Esophagus muscularis mucosa (tissue), 4 donors: ENCODE results near the gene COL5A2. TPM values are rescaled to one million over a fixed set of nuclear protein-coding genes. Genes with fewer than 3 reads are reported as not detected.

Source experiments
- DNase-seq: peaks from one replicate; pipeline ENCODE4 v3.0.0-alpha.2; 2017; ENCODE audit errors: extremely low spot score
- H3K27ac ChIP-seq, 4 donors: fragments of 200-600 bp; sonication (generic); replicated peaks in 1 of 4; 1 replicate in 3 of 4; 2 replicates in 1 of 4; pipeline ENCODE4 v1.5.1; 2016 to 2019; ENCODE audit warnings: mild to moderate bottlenecking in 1 of 4
- H3K27me3 ChIP-seq, 4 donors: fragments of 200-600 bp; sonication (generic); one replicate each; pipeline versions ENCODE4 v1.5.1 to v1.6.0; 2016 to 2019
- H3K36me3 ChIP-seq, 4 donors: fragments of 200-600 bp; sonication (generic); one replicate each; pipeline ENCODE4 v1.5.1; 2016 to 2019
- H3K4me1 ChIP-seq, 4 donors: fragments of 200-600 bp; sonication (generic); one replicate each; pipeline ENCODE4 v1.5.1; 2016 to 2019
- H3K4me3 ChIP-seq, 4 donors: fragments of 200-600 bp; sonication (generic); 1 replicate in 2 of 4; 2 replicates in 2 of 4; pipeline ENCODE4 v1.5.1; 2016 to 2019; ENCODE audit warnings: mild to moderate bottlenecking in 4 of 4, moderate library complexity in 1 of 4
- H3K9me3 ChIP-seq, 4 donors: fragments of 200-600 bp; sonication (generic); 1 replicate in 3 of 4; 2 replicates in 1 of 4; pipeline ENCODE4 v1.5.1; 2016 to 2019
- CTCF ChIP-seq, 3 experiments: fragments of 200-600 bp in 2 of 3; fragments of 450-650 bp in 1 of 3; sonication (generic) in 2 of 3; IDR thresholded peaks; one replicate each; pipeline ENCODE4 v1.5.1; 2017 to 2019; ENCODE audit warnings: antibody characterized with exemption in 3 of 3, mild to moderate bottlenecking in 2 of 3, moderate library complexity in 1 of 3
- EP300 ChIP-seq: sonication (generic); formaldehyde crosslinking; IDR thresholded peaks from one replicate; pipeline ENCODE4 v1.6.1; 2017; ENCODE audit warnings: antibody characterized with exemption
- POLR2A ChIP-seq: fragments of 450-650 bp; IDR thresholded peaks from one replicate; pipeline ENCODE4 v1.6.1; 2017; ENCODE audit warnings: antibody characterized with exemption, moderate library complexity, mild to moderate bottlenecking, low read depth
- POLR2AphosphoS5 ChIP-seq, 2 donors: sonication (generic); formaldehyde crosslinking; IDR thresholded peaks; one replicate each; pipeline ENCODE4 v1.6.1; 2017; ENCODE audit warnings: antibody characterized with exemption in 2 of 2
- WGBS: methylation state at CpG from one replicate; pipeline ENCODE4 v1.1.5; 2018; 5-methylcytosine and 5-hydroxymethylcytosine counted together
- intact Hi-C: fragments of 100-400 bp; cut with DNase I; formaldehyde crosslinking; loops from one replicate; pipeline ENCODE4 v1.15.1; 2023
- total RNA-seq, 4 donors: library from RNA; depleted of rRNA; stranded (reverse); fragments of >200 nt; gene quantifications; one replicate each; pipeline versions ENCODE4 v1.1.0 to v1.2.1, GENCODE V29; 2016

COL5A2 gene
- total RNA-seq, 4 donors from 2014 or later: 49.9 to 68.5 (median 59.0) TPM

- H3K27me3 ChIP-seq: no peaks in the 10 kb centered on the region
- intact Hi-C loops: no loop called here
- no peak overlapping the region for H3K27ac ChIP-seq
- 62% methylated on average over 2 of the region's 2 CpGs for WGBS
- no peak overlapping the region for H3K4me3 ChIP-seq
- H3K36me3 ChIP-seq: no peaks in the 10 kb centered on the region
- peaks cover 0 to 4% (median 0%) of the 10 kb centered on the region in 4 donors for H3K4me1 ChIP-seq
- H3K9me3 ChIP-seq: no peaks in the 10 kb centered on the region
- TF ChIP-seq CTCF (IDR thresholded peaks at IDR 0.05): no peak
- no peak for TF ChIP-seq POLR2AphosphoS5 (IDR thresholded peaks at IDR 0.05)
- TF ChIP-seq EP300: no peak
- TF ChIP-seq POLR2A: no peak
- no peak for DNase-seq
These were observed 49.6 kb downstream of the COL5A2 start for GRCh38 chr2:189129971-189130370.

- Histone ChIP-seq H3K9me3 (no peaks in the 10 kb centered on the region), H3K4me1 (peaks cover 0 to 4% (median 0%) of the 10 kb centered on the region in 4 donors), H3K36me3 (no peaks in the 10 kb centered on the region), H3K27ac (no peak overlapping the region), H3K4me3 (no peak overlapping the region), H3K27me3 (no peaks in the 10 kb centered on the region)
- intact Hi-C loops: no loop called here
- no peak for DNase-seq
- WGBS: 76% methylated on average over 4 of the region's 4 CpGs
- TF ChIP-seq POLR2AphosphoS5 (IDR thresholded peaks at IDR 0.05): no peak
- TF ChIP-seq POLR2A: no peak
- TF ChIP-seq EP300: no peak
- no peak for TF ChIP-seq CTCF (IDR thresholded peaks at IDR 0.05)
These were observed 50.6 kb downstream of the COL5A2 start for GRCh38 chr2:189128970-189129369.

- Histone ChIP-seq H3K9me3 (no peaks in the 10 kb centered on the region), H3K36me3 (no peaks in the 10 kb centered on the region), H3K4me1 (peaks cover 0 to 4% (median 0%) of the 10 kb centered on the region in 4 donors), H3K27ac (no peak overlapping the region), H3K27me3 (no peaks in the 10 kb centered on the region), H3K4me3 (no peak overlapping the region)
- WGBS: 52% methylated on average over 1 of the region's 1 CpG
- intact Hi-C loops: no loop called here
- no peak for DNase-seq
- no peak for TF ChIP-seq POLR2AphosphoS5 (IDR thresholded peaks at IDR 0.05)
These were observed 51.8 kb downstream of the COL5A2 start for GRCh38 chr2:189127756-189128155.

- intact Hi-C loops: no loop called here
- H3K9me3 ChIP-seq: no peaks in the 10 kb centered on the region
- no peak overlapping the region for H3K27ac ChIP-seq
- TF ChIP-seq POLR2A (no peak), EP300 (no peak)
- H3K4me1 ChIP-seq: peaks cover 0 to 4% (median 0%) of the 10 kb centered on the region in 4 donors
- DNase-seq: no peak
- H3K4me3 ChIP-seq: no peak overlapping the region
- no peaks in the 10 kb centered on the region for H3K27me3 ChIP-seq
- no peaks in the 10 kb centered on the region for H3K36me3 ChIP-seq
These were observed 54.4 kb downstream of the COL5A2 start for GRCh38 chr2:189125195-189125594.

- WGBS: 75% methylated on average over 5 of the region's 5 CpGs
- no peak for TF ChIP-seq POLR2AphosphoS5 (IDR thresholded peaks at IDR 0.05)
- no peak for TF ChIP-seq CTCF (IDR thresholded peaks at IDR 0.05)
- no peak for TF ChIP-seq POLR2A
- no peak for TF ChIP-seq EP300
- no peaks in the 10 kb centered on the region for H3K27me3 ChIP-seq
- H3K9me3 ChIP-seq: no peaks in the 10 kb centered on the region
- DNase-seq: no peak
- no peak overlapping the region for H3K27ac ChIP-seq
- peaks cover 0 to 4% (median under 1%) of the 10 kb centered on the region in 4 donors for H3K4me1 ChIP-seq
- no peaks in the 10 kb centered on the region for H3K36me3 ChIP-seq
- no peak overlapping the region for H3K4me3 ChIP-seq
- intact Hi-C loops: no loop called here
These were observed 55.4 kb downstream of the COL5A2 start for GRCh38 chr2:189124175-189124574.

- Histone ChIP-seq H3K27me3 (no peaks in the 10 kb centered on the region), H3K4me3 (no peak overlapping the region), H3K4me1 (peaks cover 0 to 50% (median 21%) of the 10 kb centered on the region in 4 donors), H3K36me3 (no peaks in the 10 kb centered on the region), H3K27ac (no peak overlapping the region), H3K9me3 (no peaks in the 10 kb centered on the region)
- intact Hi-C loops: loop anchor here (5.0 kb wide), 1 partner anchor 169 kb away; no protein-coding TSS in a partner anchor
- TF ChIP-seq EP300 (no peak), CTCF (IDR thresholded peaks at IDR 0.05) (no peak), POLR2AphosphoS5 (IDR thresholded peaks at IDR 0.05) (no peak), POLR2A (no peak)
- DNase-seq: no peak
These were observed 61.2 kb downstream of the COL5A2 start for GRCh38 chr2:189118386-189118785.
